CD4-positive, alpha-beta T cell treated with Interferon alpha-2 for 1 hour (primary cell): ENCODE measurements around the gene TOGARAM2.

Source experiments
- DNase-seq, 2 donors: peaks; one replicate each; pipeline ENCODE4 v3.0.0-alpha.2; 2020 to 2022

Gene TOGARAM2

GRCh38 chr2:28981016-28981441 lies at the start of gene TOGARAM2:
TSS of gene TOGARAM2 (plus strand) at chr2:28981298. CDS start at chr2:28994835, 13,537 bp downstream.
- DNase-seq = no peak

- no peak for DNase-seq
These were observed 46.3 kb upstream of the TOGARAM2 start for GRCh38 chr2:28934769-28935168.

DNA sequence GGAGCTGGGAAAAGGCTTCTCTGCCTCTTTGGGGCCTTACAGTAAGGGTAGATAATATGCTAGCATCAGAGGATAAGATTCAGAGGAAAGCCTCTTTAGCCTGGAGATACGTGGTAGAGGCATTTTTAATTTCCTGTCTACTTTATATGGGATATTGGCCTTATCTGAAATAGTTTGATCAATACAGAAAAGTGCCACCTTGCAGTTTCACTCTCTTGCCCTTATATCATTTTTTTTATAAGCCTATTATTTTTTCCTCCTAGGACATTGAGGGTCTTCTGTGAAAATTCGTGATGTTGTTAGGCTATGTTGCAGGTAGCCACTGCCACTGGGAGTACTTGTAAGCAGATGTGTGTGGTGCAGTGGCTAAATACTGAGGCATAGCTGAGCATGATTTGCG lies 40.1 kb upstream of the TOGARAM2 start:
- no peak for DNase-seq

DNA sequence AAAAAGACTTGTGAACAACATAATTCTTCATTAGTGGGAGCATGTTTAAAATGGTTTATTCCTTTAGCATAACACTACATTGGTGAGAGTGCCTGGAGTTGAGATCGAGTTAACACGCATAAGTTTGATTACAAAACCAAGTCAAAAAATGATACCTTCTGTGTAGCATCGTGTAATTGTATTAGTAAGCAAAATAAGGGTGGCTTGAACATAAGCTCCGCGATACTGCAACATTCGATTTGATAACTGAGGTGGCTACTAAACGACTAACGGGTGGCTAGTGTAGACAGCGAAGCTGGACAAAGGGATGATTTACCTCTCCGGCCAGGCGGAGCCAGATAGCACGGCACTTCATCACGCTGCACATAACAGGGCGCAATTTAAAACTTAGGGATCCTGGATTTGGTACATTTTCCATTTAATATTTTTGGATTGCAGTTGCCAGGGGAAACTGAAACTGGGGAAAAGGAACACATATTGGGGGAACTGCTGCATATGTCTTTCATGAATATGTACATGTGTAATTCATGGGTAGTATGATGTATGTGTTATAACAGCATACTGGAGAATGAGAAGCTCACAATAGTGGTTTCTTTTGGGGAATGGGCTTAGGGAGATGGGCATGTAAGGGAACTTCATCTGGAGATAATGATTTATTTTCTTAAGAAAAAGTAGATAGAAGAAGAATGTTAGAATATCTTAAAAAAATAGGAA lies 36.4 kb upstream of the TOGARAM2 start:
- no peak for DNase-seq

GRCh38 chr2:28948160-28948559 lies 32.9 kb upstream of the TOGARAM2 start:
- no peak for DNase-seq

DNA sequence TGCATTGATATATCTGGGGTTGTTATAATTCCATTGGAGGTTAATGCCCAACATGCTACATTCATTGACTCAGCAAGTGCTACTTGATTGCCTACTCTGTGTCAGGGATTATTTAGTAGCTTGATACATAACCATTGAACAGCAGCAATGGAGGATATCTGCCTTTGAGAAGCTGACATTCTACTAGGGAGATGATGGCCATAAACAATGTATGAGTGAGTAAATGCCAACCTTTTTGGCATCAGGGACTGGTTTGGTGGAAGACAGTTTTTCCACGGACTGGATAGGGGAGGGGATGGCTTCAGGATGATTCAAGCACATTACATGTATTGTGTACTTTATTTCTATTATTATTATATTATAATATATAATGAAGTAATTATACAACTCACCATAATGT lies 31.9 kb upstream of the TOGARAM2 start:
- DNase-seq = no peak

- no peak for DNase-seq
These were observed 31.3 kb upstream of the TOGARAM2 start for GRCh38 chr2:28949617-28950305.

DNA sequence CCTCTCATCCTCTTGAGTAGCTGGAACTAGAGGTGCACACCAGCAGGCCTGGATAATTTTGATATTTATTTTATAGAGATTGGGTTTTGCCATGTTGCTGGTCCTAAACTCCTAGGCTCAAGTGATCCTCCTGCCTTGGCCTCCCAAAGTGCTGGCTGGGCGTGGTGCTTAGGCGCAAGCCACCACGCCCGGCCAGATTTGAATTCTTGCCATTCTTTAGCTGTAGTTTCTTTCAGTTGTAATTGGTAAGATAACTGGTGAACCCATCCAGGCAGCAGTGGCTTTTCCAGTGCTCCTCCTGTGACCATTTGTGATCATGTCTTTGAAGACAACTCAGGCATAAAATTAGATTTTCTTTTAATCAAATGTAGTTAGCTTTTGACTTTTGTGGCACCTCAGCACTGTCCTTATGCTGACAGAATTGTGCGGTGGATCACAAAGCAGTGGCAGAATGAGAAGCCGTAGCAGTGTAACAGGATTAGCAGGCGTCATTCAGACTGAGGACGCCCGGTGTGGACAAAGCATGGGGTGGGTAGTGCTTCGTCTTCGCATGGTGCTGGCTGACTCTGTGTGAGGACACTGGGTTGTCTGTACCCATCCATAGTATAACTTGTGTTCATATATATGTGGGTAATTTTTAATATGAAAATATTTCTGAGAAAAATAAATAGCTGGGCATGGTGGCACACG lies 30.0 kb upstream of the TOGARAM2 start:
- DNase-seq = no peak

DNA sequence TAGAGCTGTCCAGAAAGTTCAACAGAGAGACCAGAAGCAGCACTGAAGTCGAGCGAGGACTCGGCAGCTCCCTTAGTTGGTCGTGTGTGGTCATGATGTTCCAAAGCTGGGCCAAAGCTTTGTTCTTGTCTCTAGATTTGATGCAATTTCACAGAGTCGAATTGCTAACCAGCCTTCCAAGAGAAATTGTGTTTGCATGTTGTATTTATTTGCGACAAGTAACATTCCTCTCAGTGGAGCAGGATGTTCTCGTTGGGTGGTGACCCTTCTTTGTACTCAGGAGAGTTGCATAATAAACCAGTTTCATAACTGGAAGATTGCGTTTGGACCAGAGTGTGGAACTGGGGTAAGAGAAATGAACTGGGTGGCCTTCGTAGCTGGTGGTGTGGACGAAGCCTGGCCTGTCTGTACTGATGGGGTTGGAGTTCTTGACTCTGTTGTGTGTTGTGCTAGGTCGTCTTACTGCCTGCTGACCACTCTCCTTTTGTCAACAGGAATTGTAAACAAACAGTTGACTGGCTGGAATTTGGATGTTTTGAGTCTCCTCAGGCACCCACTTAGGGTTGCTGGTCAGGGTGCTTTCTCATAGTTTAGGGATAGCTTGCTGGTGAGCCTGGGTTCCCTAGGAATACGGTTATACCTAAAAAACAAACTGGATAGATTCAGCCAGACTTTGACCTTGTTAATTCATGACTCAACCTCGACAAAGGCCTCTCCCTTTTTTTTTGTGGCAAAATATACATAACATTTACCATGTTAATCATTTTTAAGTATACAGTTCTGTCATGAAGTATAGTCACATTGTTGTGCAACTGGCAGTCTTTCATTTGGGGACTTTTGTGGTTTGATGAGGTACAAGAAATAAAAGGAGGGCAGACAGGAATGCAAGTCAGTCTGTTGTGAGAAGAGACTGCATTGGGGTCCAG lies 28.9 kb upstream of the TOGARAM2 start:
- DNase-seq = no peak

GRCh38 chr2:28952836-28953211 lies 28.3 kb upstream of the TOGARAM2 start:
- DNase-seq = no peak

GRCh38 chr2:28955467-28955866 lies 25.6 kb upstream of the TOGARAM2 start:
- DNase-seq = no peak

DNA sequence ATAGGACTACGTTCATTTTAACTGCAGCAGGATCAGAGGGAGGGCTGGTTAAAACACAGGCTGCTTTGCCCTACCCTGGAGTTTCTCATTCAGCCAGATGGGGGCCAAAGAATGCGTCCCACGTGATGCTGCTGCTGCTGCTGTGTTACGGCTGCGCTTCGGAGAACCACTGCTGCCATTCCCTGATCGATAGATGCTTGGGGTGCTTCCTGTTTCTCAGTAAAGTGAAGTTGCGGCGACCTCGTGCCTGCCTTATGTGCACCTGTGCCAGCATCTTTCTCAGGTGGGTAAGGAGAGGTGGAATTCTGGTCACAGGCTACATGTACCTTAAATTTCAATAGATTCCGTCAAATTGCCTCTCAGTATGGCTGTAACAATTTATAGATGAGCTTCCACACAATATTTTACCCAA lies 24.7 kb upstream of the TOGARAM2 start:
- peak; percentile 12 to 16 for DNase-seq

DNA sequence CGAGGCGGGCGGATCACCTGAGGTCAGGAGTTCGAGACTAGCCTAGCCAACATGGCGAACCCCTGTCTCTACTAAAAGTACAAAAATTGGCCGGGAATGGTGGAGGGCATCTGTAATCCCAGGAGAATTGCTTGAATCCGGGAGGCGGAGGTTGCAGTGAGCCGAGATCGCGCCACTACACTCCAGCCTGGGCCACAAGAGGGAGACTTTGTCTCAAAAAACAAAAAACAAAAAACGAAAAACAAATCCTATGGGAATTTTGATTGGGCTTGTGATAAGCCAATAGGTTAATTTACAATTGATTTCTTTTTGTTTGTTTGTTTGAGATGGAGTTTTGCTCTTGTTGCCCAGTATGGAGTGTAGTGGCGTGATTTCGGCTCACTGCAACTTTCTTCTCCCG lies 24.2 kb upstream of the TOGARAM2 start:
- DNase-seq = no peak

GRCh38 chr2:28958689-28959088 lies 22.4 kb upstream of the TOGARAM2 start:
- peak; percentile 26 to 75 for DNase-seq

- no peak for DNase-seq
These were observed 20.7 kb upstream of the TOGARAM2 start for GRCh38 chr2:28960401-28960800.

- no peak for DNase-seq
These were observed 18.6 kb upstream of the TOGARAM2 start for GRCh38 chr2:28962505-28962904.

DNA sequence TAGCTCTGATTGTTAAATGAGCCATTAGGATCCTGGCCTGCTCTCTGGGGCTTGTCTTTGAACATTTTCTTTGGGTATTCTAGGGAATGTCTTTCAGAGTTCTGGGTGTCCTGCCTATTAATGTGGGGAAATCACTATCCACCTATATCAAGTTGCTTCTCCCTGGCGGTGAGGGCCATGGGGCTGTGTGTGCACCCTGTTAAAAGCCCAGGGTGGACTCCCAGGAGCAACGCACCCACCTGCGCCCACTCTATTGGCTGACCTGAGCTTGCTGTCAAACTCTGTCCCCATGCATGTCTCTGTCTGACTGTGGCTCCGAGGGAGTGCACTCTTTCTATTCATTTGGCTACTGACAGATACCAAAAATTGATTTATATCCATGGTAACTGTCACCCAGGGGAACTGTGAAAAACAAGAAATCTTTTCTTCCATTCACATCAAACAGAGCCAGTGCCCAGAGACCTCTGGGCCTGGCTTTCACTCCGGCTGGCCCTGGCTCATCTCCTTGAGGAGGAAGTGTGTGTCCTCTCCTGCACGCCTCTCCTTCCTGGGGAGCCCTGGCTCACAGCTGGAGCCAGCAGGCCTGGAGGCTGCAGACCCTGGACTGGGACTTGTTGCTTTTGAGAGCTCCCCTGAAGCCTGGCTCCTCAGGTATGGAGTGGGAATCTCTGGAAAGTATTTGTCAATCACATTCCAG lies 10.5 kb upstream of the TOGARAM2 start:
- DNase-seq = no peak

GRCh38 chr2:28972778-28973335 lies 8.2 kb upstream of the TOGARAM2 start:
- DNase-seq = peak in 1 of 2 donors; percentile 5

GRCh38 chr2:28974252-28974651 lies 6.8 kb upstream of the TOGARAM2 start:
- no peak for DNase-seq

DNA sequence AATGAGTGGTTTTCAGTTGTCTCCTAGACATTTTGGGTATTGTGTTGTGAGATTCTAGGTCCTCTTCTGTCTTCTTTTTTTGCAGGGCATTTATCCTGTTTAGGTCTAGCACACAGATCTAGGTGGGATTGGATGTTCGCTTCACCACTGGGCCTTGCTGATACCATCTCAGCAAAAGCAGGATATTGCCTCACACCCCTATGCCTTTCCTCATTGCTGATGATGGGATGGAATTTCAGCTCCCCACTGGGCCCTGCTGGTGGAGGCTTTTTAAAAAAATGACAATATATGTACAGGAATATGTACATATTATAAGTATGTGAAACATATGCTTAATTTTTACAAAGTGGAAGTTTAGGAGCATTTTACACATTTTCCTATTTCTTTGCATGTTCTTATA lies 5.4 kb upstream of the TOGARAM2 start:
- no peak for DNase-seq

GRCh38 chr2:28976584-28976983 lies 4.5 kb upstream of the TOGARAM2 start:
- no peak for DNase-seq
